ENCODE results near the gene EPHB1.
"Not testable (repeated sequence)": the region's sequence is repeated elsewhere in the genome, so short reads cannot be mapped to it uniquely, and the experiment has no call there.

Gene EPHB1

DNA sequence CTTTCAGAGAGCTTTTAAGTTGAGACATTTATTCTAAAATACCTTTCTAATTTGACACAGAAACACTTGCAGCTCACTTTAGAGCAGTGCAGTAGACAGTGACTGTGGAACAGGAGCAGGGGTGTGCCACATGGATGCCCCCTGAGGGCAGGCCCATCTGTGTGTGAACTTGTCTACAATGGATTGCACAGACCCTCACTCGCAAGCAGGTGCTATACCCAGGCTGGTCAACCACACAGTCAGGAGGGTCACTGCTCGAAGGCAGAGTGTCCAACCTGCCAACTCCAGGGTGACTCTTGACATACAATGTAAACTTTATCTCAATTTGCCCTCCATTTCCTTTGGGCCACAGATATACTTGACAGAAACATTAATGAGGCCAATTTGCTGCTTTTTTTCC lies 437.2 kb downstream of the EPHB1 start:
- in situ Hi-C loops (cut with HindIII; ENCODE audit: low sequenced_read_pairs), result no loop called here

DNA sequence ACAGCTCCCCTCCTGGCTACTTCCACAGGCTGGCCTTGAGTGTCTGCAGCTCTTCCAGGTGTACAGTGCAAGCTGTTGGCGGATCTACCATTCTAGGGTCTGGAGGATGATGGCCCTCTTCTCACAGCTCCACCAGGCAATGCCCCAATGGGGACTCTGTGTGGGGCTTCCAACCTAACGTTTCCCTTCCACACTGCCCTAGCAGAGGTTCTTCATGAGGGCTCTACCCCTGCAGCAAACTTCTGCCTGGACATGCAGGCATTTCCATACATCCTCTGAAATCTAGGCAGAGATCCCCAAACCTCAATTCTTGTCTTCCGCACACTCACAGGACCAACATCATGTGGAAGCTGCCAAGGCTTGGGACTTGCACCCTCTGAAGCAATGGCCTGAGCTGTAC lies 438.4 kb downstream of the EPHB1 start:
- in situ Hi-C loops (cut with HindIII; ENCODE audit: low sequenced_read_pairs), result not testable (repeated sequence)

DNA sequence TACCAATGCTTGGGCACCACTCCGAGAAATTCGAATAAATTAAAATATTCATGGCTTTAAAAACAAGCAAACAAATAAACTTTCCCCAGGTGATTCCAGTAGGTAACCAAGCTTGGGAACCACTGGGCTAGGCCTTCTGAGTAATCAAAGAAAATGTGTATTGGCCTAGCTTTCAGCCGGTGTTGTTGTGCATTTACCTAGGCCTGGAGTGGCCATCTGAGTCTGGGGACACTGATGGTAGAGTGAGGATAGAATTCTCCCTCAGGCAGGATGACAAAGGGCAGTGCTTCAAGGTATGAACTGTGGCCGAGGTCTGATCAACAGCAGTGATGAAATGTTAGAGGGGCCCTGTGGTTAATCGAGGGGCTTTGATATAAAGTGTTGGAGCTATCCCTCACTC lies 440.5 kb downstream of the EPHB1 start:
- in situ Hi-C loops (cut with HindIII; ENCODE audit: low sequenced_read_pairs), result no loop called here

DNA sequence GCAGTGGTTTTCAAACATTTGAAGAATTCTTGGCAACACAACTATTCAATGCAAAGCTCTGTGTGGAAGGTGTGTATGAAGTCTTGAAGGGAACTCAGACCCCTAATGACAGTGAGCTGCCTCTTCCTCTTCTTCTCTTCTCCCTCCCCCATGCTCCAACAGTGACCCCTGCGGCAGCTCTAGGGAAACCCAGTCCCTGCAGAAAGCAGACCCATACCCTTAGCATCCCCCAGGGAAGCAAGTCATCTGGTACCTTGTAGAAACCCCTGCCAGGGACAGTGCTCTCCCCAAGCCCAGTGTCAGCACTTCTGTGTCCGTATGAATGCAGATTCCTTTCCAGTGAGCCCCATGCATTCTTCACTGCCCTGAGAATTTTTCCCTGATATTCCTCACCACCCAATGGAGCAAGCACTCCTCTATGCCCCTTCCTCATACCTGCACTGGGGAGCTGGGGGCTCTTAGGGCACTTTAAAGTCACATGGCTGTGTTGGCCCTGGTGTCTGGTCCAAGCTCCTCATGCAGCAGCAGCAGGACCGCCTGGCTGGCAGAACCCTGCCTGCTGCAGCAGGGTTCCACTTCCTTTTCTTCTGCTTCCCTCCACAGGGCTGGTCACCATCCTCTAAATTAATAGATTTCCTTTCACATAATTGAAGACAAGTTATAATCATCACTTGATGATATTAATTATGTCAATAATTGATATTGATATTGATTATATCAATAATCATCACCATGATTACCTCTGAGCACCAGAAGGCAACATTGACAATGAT lies 442.5 kb downstream of the EPHB1 start:
- in situ Hi-C loops (cut with HindIII; ENCODE audit: low sequenced_read_pairs), result no loop called here

DNA sequence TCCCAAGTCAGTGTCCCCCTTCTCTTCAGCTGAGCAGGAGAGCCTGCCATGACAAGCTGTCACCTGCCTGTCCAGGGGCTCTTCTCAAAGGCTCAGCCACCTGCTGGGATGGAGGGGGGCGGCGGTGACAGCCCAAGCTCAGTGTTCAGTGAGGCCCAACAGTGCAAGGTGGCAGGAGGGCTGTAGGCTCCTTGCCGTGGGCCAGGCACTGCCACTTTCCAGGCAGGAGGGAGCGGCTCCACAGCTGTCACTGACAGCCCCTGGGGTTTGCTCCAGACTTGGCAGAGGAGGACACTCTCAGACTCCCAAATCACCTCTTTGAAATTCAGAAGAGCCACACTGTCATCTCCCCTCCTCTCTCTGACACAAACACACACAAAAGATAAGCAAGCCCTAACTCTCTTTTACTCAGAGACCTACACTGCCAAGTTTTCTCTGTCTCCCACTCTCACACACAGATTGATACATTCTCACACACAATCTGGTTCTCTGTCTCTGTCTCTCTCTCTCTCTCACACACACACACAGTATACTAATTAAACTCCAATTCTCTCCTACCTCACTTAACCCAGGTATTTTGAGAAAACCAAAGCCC lies 443.3 kb downstream of the EPHB1 start:
- in situ Hi-C loops (cut with HindIII; ENCODE audit: low sequenced_read_pairs), result no loop called here

DNA sequence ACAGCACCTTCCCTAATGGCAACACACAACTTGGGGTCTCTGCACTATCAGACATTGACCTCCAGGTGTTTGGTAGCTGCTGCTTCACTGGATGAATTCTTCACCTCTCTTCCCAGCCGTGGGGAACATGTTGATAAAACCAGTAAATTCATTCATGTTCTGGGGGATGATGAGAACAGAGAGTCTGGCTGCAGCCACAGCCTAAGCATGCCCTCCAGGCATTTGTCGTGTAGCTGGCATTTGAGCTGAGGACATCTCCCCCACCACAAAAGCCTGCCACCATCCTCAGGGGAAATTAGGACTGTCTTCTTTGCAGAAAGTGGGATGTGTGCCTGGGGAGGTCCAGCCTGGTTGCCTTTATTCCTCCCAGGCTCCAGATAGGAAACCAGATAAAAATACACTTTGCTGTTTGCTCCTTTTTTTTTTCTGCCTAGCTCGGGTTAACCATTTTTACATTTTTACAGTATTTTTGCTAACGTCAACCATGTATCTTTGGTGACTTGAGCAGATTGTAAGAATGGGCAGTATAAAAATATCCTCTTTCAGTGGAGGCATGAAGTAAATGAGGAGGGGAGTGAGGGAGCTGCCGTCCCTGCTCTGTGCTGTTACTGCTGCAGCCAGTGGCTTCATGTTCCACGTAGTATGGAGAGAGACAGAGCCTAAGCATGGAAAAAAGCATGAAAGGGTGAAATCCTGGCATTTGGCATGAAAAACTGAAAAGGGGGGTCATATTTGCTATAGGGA lies 444.0 kb downstream of the EPHB1 start:
- in situ Hi-C loops (cut with HindIII; ENCODE audit: low sequenced_read_pairs), result no loop called here

DNA sequence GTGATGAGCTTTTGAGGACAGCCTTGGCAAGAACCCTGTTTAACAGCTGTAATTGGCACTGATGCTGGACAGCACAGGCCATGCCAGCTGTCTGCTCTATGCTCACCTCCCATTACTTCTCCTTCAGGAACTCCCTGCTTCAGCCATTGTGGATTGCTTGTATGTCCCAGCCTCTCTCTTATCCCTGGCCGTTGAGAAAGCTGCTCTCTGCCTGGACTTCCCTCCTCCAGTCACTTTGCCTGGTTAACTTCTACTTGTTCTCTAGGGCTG lies 444.5 kb downstream of the EPHB1 start:
- in situ Hi-C loops (cut with HindIII; ENCODE audit: low sequenced_read_pairs), result no loop called here

DNA sequence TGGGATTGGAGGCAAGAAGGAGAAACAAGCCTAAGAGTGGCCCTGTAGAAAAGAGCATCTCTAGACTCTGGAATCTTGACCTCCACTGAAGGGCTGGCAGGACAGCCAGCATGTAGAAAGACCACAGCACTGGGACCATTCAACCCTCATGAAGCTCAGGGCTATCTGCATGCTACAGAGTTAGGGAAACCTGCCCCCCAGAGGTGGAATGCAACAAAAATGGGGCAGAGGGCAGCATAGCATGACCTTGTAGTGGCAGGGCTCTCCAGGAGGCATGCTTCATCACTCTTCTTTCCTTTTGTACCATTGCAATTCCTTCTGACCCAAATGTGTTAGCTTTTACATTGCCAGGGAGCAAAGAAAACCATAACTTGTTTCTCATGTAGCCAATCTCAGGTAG lies 445.4 kb downstream of the EPHB1 start:
- in situ Hi-C loops (cut with HindIII; ENCODE audit: low sequenced_read_pairs), result loop anchor here (5.0 kb wide), 1 partner anchor 68 kb away; no protein-coding TSS in a partner anchor

DNA sequence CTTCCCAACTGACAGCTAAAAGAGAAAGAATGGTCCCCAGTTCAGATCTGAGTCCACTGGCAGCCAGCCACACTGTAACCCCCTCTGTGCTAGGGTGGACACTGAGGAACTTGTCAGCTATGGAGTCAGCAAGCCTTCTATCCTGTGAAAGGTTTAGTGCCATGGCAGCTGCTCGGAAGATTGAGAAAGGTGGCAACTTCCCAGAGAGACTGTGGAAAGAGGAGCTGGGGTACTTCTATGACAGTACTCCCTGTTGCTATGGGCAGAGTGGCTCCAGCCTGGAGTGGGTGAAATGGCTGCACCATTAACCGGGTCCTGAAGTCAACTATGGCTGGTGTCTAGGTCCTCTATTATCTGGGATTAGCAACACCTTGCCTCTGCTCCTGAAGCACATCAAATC lies 447.2 kb downstream of the EPHB1 start:
- in situ Hi-C loops (cut with HindIII; ENCODE audit: low sequenced_read_pairs), result loop anchor here (5.0 kb wide), 1 partner anchor 70 kb away; no protein-coding TSS in a partner anchor

DNA sequence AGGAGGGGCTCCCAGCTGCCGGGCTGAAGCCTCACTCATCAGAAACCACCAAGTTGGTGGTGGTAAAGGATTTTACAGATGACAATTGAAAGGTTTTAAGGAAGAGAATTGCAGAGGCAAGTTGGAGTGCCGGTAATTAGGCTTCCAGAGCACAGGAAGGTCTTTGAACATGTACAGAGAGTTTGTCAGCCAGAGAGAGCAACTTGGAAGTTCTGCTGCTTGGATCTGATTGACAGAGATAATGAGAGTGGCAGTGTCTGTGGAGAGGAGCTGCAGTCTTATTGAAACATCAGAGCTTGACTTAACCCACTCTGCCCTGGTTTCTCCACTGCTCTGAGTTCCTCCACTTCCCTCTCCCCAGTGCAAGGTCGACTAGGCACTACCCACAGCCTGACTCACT lies 448.6 kb downstream of the EPHB1 start:
- in situ Hi-C loops (cut with HindIII; ENCODE audit: low sequenced_read_pairs), result loop anchor here (5.0 kb wide), 1 partner anchor 71 kb away; no protein-coding TSS in a partner anchor

DNA sequence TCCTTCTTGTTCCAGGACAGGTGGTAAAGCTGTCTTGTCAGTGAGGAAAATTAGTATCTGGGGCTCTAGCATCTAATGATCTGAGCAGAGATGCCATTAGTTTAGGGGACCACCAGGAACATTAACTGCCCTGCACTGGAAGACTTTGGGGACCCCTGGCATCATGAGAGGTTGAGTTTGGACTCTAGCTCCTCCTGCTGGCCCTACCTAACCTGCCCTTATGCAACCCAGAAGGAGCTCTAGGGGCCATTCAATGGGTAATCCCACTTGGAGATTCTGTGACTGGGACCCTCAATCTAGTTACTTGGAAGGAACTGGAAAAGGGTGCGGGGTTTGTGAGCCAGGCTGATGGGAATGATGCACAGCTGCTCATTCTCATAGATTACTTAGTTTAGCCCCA lies 451.0 kb downstream of the EPHB1 start:
- in situ Hi-C loops (cut with HindIII; ENCODE audit: low sequenced_read_pairs), result no loop called here

DNA sequence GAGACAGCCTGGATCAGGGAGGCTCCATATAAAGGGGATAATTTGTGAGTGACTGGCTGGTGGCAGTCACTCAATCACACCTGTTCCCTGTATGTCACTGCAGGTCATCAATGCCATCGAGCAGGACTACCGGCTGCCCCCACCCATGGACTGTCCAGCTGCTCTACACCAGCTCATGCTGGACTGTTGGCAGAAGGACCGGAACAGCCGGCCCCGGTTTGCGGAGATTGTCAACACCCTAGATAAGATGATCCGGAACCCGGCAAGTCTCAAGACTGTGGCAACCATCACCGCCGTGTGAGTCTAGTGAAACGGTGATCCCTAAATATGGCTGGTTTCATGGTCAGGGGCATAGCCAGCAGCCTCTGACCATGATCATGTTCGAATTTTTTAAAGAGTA lies 453.2 kb downstream of the EPHB1 start:
- in situ Hi-C loops (cut with HindIII; ENCODE audit: low sequenced_read_pairs), result no loop called here

DNA sequence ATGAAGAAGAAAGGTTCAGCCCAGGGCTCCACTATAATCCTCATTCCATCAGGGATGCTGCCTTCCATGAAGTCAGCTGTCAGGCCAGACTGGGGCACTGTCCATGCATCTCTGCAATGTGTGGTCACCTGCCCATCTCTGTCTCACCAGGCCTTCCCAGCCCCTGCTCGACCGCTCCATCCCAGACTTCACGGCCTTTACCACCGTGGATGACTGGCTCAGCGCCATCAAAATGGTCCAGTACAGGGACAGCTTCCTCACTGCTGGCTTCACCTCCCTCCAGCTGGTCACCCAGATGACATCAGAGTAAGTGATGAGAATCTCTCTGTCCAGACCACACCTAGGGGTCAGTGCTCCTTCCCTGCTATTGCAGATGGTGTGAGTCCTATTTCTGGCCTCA lies 454.1 kb downstream of the EPHB1 start:
- in situ Hi-C loops (cut with HindIII; ENCODE audit: low sequenced_read_pairs), result no loop called here

DNA sequence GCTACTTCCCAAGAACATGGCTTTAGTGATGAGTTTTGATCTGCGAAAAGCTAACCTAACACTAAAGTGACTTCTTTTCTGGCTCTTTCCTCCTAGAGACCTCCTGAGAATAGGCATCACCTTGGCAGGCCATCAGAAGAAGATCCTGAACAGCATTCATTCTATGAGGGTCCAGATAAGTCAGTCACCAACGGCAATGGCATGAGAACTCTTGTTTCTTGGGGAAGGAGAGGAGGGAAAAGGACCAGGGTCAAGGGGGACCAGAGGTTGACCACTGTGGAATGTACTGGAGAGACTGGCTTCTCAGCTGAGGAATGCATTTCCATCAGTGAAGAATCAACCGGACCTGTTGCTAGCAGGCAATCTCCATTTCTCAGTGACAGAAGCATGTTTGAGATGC lies 463.9 kb downstream of the EPHB1 start:
- in situ Hi-C loops (cut with HindIII; ENCODE audit: low sequenced_read_pairs), result no loop called here

DNA sequence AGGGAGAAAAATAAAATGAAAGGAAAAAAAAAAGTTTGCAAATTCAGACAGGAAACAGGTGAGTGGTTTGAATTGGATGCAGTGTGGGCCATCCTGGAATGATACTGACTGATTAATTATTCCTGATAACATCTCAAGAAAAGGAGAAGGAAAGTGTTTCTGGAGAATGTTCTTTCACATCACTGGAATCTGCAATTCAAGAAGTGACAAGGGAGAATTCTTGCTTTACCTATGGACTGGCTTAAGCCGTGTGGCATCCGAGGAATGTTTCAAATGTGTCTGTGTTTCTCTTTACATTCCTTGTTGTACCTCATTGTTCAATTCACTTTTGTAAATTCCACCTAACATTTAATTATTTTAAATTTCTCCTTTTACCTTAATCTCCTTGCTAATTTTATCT lies 465.0 kb downstream of the EPHB1 start:
- in situ Hi-C loops (cut with HindIII; ENCODE audit: low sequenced_read_pairs), result no loop called here

DNA sequence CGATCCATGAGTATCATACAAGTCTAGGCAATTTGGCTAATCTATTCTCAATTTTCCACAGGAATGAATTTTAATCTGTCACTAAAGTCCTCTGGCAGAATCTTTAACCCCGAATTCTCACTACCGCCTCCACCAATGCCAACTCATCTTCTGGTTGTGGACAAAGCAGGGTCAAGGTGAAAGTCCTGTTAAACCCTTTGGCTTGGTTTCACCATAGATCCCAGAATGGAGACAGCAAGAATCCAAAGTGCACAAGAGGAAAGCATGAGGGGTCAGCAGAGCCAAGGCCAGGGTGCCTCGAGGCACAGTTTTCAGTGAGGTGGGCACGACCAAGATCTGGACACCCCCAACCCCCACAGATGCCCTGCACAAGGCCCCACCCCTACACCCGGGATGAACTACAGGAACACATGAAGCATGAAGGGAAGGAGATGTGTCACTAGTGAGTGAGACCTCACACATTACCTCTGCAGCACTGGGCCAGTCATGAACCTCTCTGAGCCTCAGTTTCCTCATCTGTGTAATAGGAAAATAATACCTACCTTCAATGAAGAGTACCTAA lies 466.2 kb downstream of the EPHB1 start:
- in situ Hi-C loops (cut with HindIII; ENCODE audit: low sequenced_read_pairs), result no loop called here

DNA sequence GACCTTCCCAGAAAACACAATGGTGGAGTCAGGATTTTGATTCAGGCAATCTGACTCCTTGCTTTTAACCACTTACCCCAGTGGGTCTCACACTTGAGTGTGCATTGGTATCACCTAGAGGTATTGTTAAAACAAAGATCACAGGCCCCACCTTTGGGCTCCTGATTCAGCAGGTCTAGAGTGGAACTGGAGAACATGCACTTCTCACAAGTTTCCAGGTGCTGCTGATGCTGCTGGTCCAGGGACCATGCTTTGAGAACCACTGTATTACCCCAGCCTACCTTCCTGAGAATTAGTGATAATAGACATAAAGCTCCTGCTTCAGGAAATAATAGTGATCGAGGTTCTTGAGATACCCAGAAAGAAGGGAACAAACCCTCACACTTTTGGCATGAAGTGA lies 466.9 kb downstream of the EPHB1 start:
- in situ Hi-C loops (cut with HindIII; ENCODE audit: low sequenced_read_pairs), result no loop called here

DNA sequence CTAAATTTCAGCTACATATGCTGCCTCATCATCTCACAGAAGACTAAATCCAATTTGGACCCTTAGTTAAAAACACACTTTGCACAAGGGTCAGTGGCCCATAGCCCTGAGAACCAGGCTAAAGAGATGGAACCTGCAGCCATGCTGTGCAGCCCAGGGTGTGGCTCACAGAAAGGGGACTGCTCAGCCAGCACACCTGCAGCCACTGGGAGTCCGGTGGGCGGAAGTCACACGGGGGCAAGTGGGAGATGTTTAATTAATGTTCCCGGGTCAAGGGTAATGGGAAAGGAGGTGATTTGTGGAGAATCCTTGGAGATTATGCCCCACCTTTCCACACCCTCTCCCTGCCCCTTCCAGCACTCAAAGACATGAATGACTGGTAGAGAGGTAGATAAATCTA lies 467.4 kb downstream of the EPHB1 start:
- in situ Hi-C loops (cut with HindIII; ENCODE audit: low sequenced_read_pairs), result no loop called here

DNA sequence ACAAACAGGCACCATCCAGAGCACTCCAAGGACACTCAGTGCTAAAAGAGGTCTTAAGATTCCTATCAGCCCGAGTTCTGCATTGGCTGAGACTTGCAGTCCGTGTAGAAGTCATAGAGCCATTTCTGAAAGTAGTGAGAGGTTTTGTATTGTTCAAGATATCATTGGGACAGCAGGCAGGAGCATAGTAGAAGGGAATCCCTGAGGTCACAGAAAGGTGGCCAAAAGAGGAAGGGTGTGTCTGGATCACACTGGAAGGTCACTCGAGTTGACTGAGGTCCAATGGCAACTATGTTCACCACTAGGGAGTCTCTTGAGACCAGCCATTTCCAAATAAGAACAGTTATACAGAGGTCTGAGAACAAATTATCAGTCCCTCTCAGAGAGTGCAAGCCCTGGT lies 468.3 kb downstream of the EPHB1 start:
- in situ Hi-C loops (cut with HindIII; ENCODE audit: low sequenced_read_pairs), result no loop called here

DNA sequence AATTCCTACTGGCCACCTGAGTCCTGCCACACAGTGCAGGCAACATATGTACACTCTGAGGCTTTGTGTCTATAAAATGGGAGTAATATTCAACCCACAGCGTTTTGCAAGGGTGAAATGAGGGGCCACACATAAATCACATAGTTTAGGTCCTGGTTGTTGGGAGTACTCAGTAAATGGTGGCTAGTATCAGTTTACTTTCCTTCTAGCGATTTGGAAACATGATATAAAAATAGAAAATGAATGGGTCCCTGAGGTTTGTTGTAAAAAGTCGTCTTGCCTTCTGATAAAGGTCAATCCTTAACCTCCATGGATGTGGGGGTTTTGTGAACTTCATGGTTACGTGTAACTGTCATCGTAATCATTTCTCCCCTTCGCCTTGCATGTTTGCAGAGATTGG lies 472.4 kb downstream of the EPHB1 start:
- in situ Hi-C loops (cut with HindIII; ENCODE audit: low sequenced_read_pairs), result no loop called here

DNA sequence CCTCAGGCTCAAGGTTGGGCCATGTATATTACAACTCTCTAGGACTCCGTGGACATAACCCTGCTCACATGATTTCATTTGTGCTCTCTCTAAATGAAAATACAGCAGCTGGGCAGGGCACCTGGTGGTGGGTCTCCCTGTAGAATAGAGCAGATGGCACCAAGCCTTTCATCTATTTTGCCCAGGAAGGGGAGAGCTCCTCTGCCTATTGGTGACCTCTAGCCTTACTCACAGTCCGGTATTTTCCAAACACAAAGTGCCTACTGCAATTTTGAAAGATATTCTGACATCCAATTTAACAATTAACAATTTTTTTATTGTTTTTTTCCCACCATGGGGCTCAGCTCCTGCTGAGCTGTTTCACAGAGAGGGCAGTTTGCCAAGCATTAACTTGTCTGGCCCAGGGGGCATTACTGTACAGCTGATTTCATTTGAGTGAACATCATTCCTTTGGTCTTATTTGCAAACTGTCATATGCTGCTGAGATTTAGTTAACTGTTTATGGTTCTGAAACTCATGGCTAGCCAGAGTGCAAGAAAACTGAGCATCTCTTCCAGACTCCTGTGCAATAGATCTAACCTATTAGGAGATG lies 474.0 kb downstream of the EPHB1 start:
- in situ Hi-C loops (cut with HindIII; ENCODE audit: low sequenced_read_pairs), result no loop called here

All from endothelial cell of hepatic sinusoid (primary cell).